ENCODE measurements around the gene CALM1.

The CALM1 gene

GRCh38 chr14:90373887-90374286, 22.9 kb upstream of the CALM1 start:
- H3K9me3 ChIP-seq (ENCODE audit: control insufficient read depth, insufficient read depth, low read depth, low read length), result no peaks in the 10 kb centered on the region
- no peaks in the 10 kb centered on the region for H3K36me3 ChIP-seq (ENCODE audit: control insufficient read depth in 2 of 2, insufficient read depth in 1 of 2, low read length in 2 of 2)
- TF ChIP-seq ZNF521 (tag by site-specific recombination; IDR thresholded peaks at IDR 0.05) (no peak), ZBTB44 (tag by site-specific recombination; IDR thresholded peaks at IDR 0.05) (peak; percentile 22; the same call in 1 of the 2 replicates), PRDM6 (tag by site-specific recombination; IDR thresholded peaks at IDR 0.05) (peak; percentile 35; the same call in 1 of the 2 replicates), ZNF121 (tag by site-specific recombination; IDR thresholded peaks at IDR 0.05) (no peak), ZNF664 (tag by site-specific recombination; IDR thresholded peaks at IDR 0.05) (peak; percentile 78), ZFP41 (tag by site-specific recombination; IDR thresholded peaks at IDR 0.05; ENCODE audit: borderline replicate concordance) (no peak)
- H3K4me1 ChIP-seq (ENCODE audit: control insufficient read depth, insufficient read depth, low read length), result no peaks in the 10 kb centered on the region
- POLR2A ChIA-PET, result no interaction called here
- no peak overlapping the region for H3K4me3 ChIP-seq (ENCODE audit: low read depth, low read length)
- CTCF ChIA-PET, result interaction anchor here (0.5 to 0.7 kb wide), 2 partner anchors 8 to 56 kb away, joined by 3 to 4 read pairs; no protein-coding TSS in a partner anchor
- no peak overlapping the region for H3K27ac ChIP-seq (ENCODE audit: extremely low read depth, low read depth, low read length)

GRCh38 chr14:90374813-90375212, 22.0 kb upstream of the CALM1 start:
- Histone ChIP-seq H3K27ac (ENCODE audit: extremely low read depth, low read depth, low read length) (no peak overlapping the region), H3K9me3 (ENCODE audit: control insufficient read depth, insufficient read depth, low read depth, low read length) (no peaks in the 10 kb centered on the region), H3K36me3 (ENCODE audit: control insufficient read depth in 2 of 2, insufficient read depth in 1 of 2, low read length in 2 of 2) (no peaks in the 10 kb centered on the region), H3K4me3 (ENCODE audit: low read depth, low read length) (no peak overlapping the region), H3K4me1 (ENCODE audit: control insufficient read depth, insufficient read depth, low read length) (no peaks in the 10 kb centered on the region)
- POLR2A ChIA-PET, result interaction anchor here (0.6 kb wide), 1 partner anchor 517 kb away, joined by 4 read pairs; no protein-coding TSS in a partner anchor
- CTCF ChIA-PET, result interaction anchor here (0.6 to 0.8 kb wide), 6 partner anchors 9 to 760 kb away, joined by 3 to 11 read pairs (median 4); no protein-coding TSS in a partner anchor
- TF ChIP-seq MYNN (tag by site-specific recombination; IDR thresholded peaks at IDR 0.05; ENCODE audit: borderline replicate concordance), result no peak
- no peak for TF ChIP-seq PBX3 (CRISPR knock-in tag; IDR thresholded peaks at IDR 0.05)
- TF ChIP-seq ZNF140 (tag by site-specific recombination; IDR thresholded peaks at IDR 0.05), result no peak
- no peak for TF ChIP-seq RBAK (tag by site-specific recombination; IDR thresholded peaks at IDR 0.05)
- no peak for TF ChIP-seq PATZ1 (tag by site-specific recombination; IDR thresholded peaks at IDR 0.05)
- 0 out of 2 replicates have a peak, but pooled peaks have one; percentile 25 for TF ChIP-seq SCRT1 (tag by site-specific recombination; IDR thresholded peaks at IDR 0.05; ENCODE audit: borderline replicate concordance)
- TF ChIP-seq ZNF776 (tag by site-specific recombination; IDR thresholded peaks at IDR 0.05; ENCODE audit: borderline replicate concordance), result no peak
- TF ChIP-seq PRDM6 (tag by site-specific recombination; IDR thresholded peaks at IDR 0.05), result 0 out of 2 replicates have a peak, but pooled peaks have one; percentile 11
- no peak for TF ChIP-seq ZSCAN23 (tag by site-specific recombination; IDR thresholded peaks at IDR 0.05)
- TF ChIP-seq SCRT2 (tag by site-specific recombination; IDR thresholded peaks at IDR 0.05), result peak; percentile 58
- no peak for TF ChIP-seq ZNF214 (tag by site-specific recombination; IDR thresholded peaks at IDR 0.05; ENCODE audit: borderline replicate concordance)
- no peak for TF ChIP-seq PRDM4 (tag by site-specific recombination; IDR thresholded peaks at IDR 0.05)
- TF ChIP-seq ZBTB21 (tag by site-specific recombination; IDR thresholded peaks at IDR 0.05), result no peak
- TF ChIP-seq TRIM28 (IDR thresholded peaks at IDR 0.05; ENCODE audit: borderline replicate concordance, low read length), result no peak
- TF ChIP-seq ZNF16 (tag by site-specific recombination; IDR thresholded peaks at IDR 0.05; ENCODE audit: low read depth), result no peak
- TF ChIP-seq ZNF785 (tag by site-specific recombination; IDR thresholded peaks at IDR 0.05), result no peak
- no peak for TF ChIP-seq ZNF175 (tag by site-specific recombination; IDR thresholded peaks at IDR 0.05)

Measured in HEK293 (cell line).